ENCODE measurements around the gene ZFAND3. TPM values are rescaled to one million over a fixed set of nuclear protein-coding genes. Genes with fewer than 3 reads are reported as not detected.

ZFAND3 gene
- polyA plus RNA-seq, 1 donor from 2014 or later = 19.7 TPM

- H3K9ac ChIP-seq (ENCODE audit: low read length) = no peak overlapping the region
- H3K36me3 ChIP-seq (ENCODE audit: insufficient read depth, low read length) = no peaks in the 10 kb centered on the region
- no peaks in the 10 kb centered on the region for H4K20me1 ChIP-seq (ENCODE audit: insufficient read depth)
- H3K27ac ChIP-seq (ENCODE audit: low read length) = no peak overlapping the region
- TF ChIP-seq CTCF (IDR thresholded peaks at IDR 0.05; ENCODE audit: poor library complexity, severe bottlenecking) (no peak), EZH2 (IDR thresholded peaks at IDR 0.05; ENCODE audit: borderline replicate concordance, insufficient read depth, low read length, poor library complexity, severe bottlenecking) (no peak), RAD21 (conservative IDR thresholded peaks at IDR 0.05) (no peak)
- H2AFZ ChIP-seq (ENCODE audit: low read depth, low read length) = no peak overlapping the region
- H3F3A ChIP-seq (ENCODE audit: insufficient read depth, low read length, poor library complexity, severe bottlenecking) = no peaks in the 10 kb centered on the region
- peaks cover 47% of the 10 kb centered on the region for H3K79me2 ChIP-seq (replicated peaks; ENCODE audit: insufficient read depth, low read length)
- H3K27me3 ChIP-seq (ENCODE audit: insufficient read depth, low read depth, low read length) = no peaks in the 10 kb centered on the region
- H3K9me3 ChIP-seq (ENCODE audit: low read length) = no peaks in the 10 kb centered on the region
- no peaks in the 10 kb centered on the region for H3K9me2 ChIP-seq (ENCODE audit: insufficient read depth, low read length)
- no peak overlapping the region for H3K4me3 ChIP-seq (ENCODE audit: low read length)
- no peak overlapping the region for H3K4me2 ChIP-seq (ENCODE audit: low read length)
Observed at GRCh38 chr6:37845930-37846329, 26.4 kb downstream of the ZFAND3 start.

- no peak overlapping the region for H2AFZ ChIP-seq (ENCODE audit: low read depth, low read length)
- H3K4me3 ChIP-seq (ENCODE audit: low read length) = no peak overlapping the region
- H3F3A ChIP-seq (ENCODE audit: insufficient read depth, low read length, poor library complexity, severe bottlenecking) = no peaks in the 10 kb centered on the region
- no peak overlapping the region for H3K27ac ChIP-seq (ENCODE audit: low read length)
- no peaks in the 10 kb centered on the region for H4K20me1 ChIP-seq (ENCODE audit: insufficient read depth)
- no peaks in the 10 kb centered on the region for H3K27me3 ChIP-seq (ENCODE audit: insufficient read depth, low read depth, low read length)
- H3K79me2 ChIP-seq (replicated peaks; ENCODE audit: insufficient read depth, low read length) = peaks cover 32% of the 10 kb centered on the region
- no peaks in the 10 kb centered on the region for H3K9me2 ChIP-seq (ENCODE audit: insufficient read depth, low read length)
- no peak overlapping the region for H3K4me2 ChIP-seq (ENCODE audit: low read length)
- H3K9ac ChIP-seq (ENCODE audit: low read length) = no peak overlapping the region
- no peaks in the 10 kb centered on the region for H3K9me3 ChIP-seq (ENCODE audit: low read length)
- H3K36me3 ChIP-seq (ENCODE audit: insufficient read depth, low read length) = no peaks in the 10 kb centered on the region
- TF ChIP-seq TAF1 (IDR thresholded peaks at IDR 0.05; ENCODE audit: low read depth) (no peak), REST (IDR thresholded peaks at IDR 0.05; ENCODE audit: borderline replicate concordance) (no peak), POLR2AphosphoS5 (IDR thresholded peaks at IDR 0.05) (no peak), MXI1 (conservative IDR thresholded peaks at IDR 0.05; ENCODE audit: poor library complexity, severe bottlenecking) (no peak), RAD21 (conservative IDR thresholded peaks at IDR 0.05) (no peak)
Observed at GRCh38 chr6:37847704-37848103, 28.2 kb downstream of the ZFAND3 start.

GRCh38 chr6:37848371-37848770 is 28.8 kb downstream of the ZFAND3 start:
- Histone ChIP-seq H3K9me2 (ENCODE audit: insufficient read depth, low read length) (no peaks in the 10 kb centered on the region), H3K79me2 (replicated peaks; ENCODE audit: insufficient read depth, low read length) (peaks cover 32% of the 10 kb centered on the region), H3K4me3 (ENCODE audit: low read length) (no peak overlapping the region), H3K4me2 (ENCODE audit: low read length) (no peak overlapping the region), H3K27ac (ENCODE audit: low read length) (no peak overlapping the region), H4K20me1 (ENCODE audit: insufficient read depth) (no peaks in the 10 kb centered on the region), H3K9me3 (ENCODE audit: low read length) (no peaks in the 10 kb centered on the region), H2AFZ (ENCODE audit: low read depth, low read length) (no peak overlapping the region), H3F3A (ENCODE audit: insufficient read depth, low read length, poor library complexity, severe bottlenecking) (no peaks in the 10 kb centered on the region), H3K36me3 (ENCODE audit: insufficient read depth, low read length) (no peaks in the 10 kb centered on the region), H3K9ac (ENCODE audit: low read length) (no peak overlapping the region), H3K27me3 (ENCODE audit: insufficient read depth, low read depth, low read length) (no peaks in the 10 kb centered on the region)
- TF ChIP-seq RAD21 (conservative IDR thresholded peaks at IDR 0.05) (no peak), MXI1 (conservative IDR thresholded peaks at IDR 0.05; ENCODE audit: poor library complexity, severe bottlenecking) (no peak), EZH2 (IDR thresholded peaks at IDR 0.05; ENCODE audit: borderline replicate concordance, insufficient read depth, low read length, poor library complexity, severe bottlenecking) (no peak), SMC3 (conservative IDR thresholded peaks at IDR 0.05; ENCODE audit: poor library complexity) (no peak)

All from neural cell (in vitro differentiated cells).